GM12878 (cell line): Measurements from ENCODE around the gene PROC. TPM values are rescaled to one million over a fixed set of nuclear protein-coding genes. Genes with fewer than 3 reads are reported as not detected.

Experiments
- ATAC-seq: fragments of 200-7000 bp; cut with Tn5 transposase; 3 replicates; pipeline ENCODE4 v1.9.1; 2020; ENCODE audit warnings: mild to moderate bottlenecking, moderate library complexity
- BruUV-seq: library from RNA; stranded (reverse); fragments of 400-500 nt; replicated peaks from 2 replicates; lab custom pipeline; 2021; lab: Mats Ljungman, UMichigan
- CTCF ChIA-PET: fragments of 300-600 bp; sonication (Branson Sonifier 250); formaldehyde crosslinking; extraction: SDS; loops from one replicate; lab custom pipeline; 2021; ENCODE audit warnings: inconsistent platforms; lab: Yijun Ruan, JAX
- POLR2A ChIA-PET: fragments of 350-600 bp; formaldehyde crosslinking; extraction: SDS; loops from one replicate; lab custom pipeline; 2021; ENCODE audit warnings: inconsistent platforms; lab: Charles Lee
- RAD21 ChIA-PET: fragments of 300-600 bp; sonication (Branson Sonifier 250); formaldehyde crosslinking; loops from one replicate; lab custom pipeline; 2023; ENCODE audit warnings: antibody characterized with exemption; ENCODE audit not compliant: unreplicated experiment; lab: Charles Lee
- SMC1A ChIA-PET: fragments of 300-600 bp; sonication (Branson Sonifier 250); formaldehyde crosslinking; loops from one replicate; lab custom pipeline; 2023; ENCODE audit not compliant: unreplicated experiment, uncharacterized antibody; lab: Charles Lee
- DNase-seq: peaks from one replicate; pipeline ENCODE4 v3.0.0-alpha.2; 2011; ENCODE audit warnings: low read depth, low spot score
- FAIRE-seq: peaks from 3 replicates; lab custom pipeline; 2011; peaks lifted over from hg19 to GRCh38; lab: Jason Lieb, UNC
- H2AFZ ChIP-seq: 2 replicates; pipeline ENCODE4 v1.6.0; 2011; ENCODE audit warnings: low read depth, low read length, control low read depth; ENCODE audit not compliant: control insufficient read depth
- H3K27ac ChIP-seq: 2 replicates; pipeline ENCODE4 v1.5.1; 2011; ENCODE audit warnings: control low read depth; ENCODE audit not compliant: control insufficient read depth, insufficient read depth
- H3K27me3 ChIP-seq, 2 experiments: replicated peaks in 1 of 2; 2 replicates each; pipeline versions ENCODE4 v1.6.0 to v1.6.1; 2011; ENCODE audit warnings: low read length in 1 of 2; ENCODE audit not compliant: control insufficient read depth in 2 of 2, insufficient read depth in 2 of 2
- H3K36me3 ChIP-seq, 2 experiments: 2 replicates each; pipeline ENCODE4 v1.5.1; 2011; ENCODE audit warnings: low read length in 1 of 2; ENCODE audit not compliant: control insufficient read depth in 2 of 2, insufficient read depth in 2 of 2
- H3K4me1 ChIP-seq: 2 replicates; pipeline ENCODE4 v1.6.1; 2011; ENCODE audit warnings: mild to moderate bottlenecking, low read length, moderate library complexity, mixed read lengths; ENCODE audit not compliant: control insufficient read depth, insufficient read depth
- H3K4me2 ChIP-seq: 2 replicates; pipeline ENCODE4 v1.6.0; 2011; ENCODE audit warnings: control low read depth; ENCODE audit not compliant: control insufficient read depth, insufficient read depth
- H3K4me3 ChIP-seq: fragments of 200-600 bp; sonication (generic); 2 replicates; pipeline ENCODE4 v1.5.1; 2016
- H3K79me2 ChIP-seq: 2 replicates; pipeline ENCODE4 v1.6.0; 2011; ENCODE audit warnings: low read length; ENCODE audit not compliant: control insufficient read depth, insufficient read depth
- H3K9ac ChIP-seq: 2 replicates; pipeline ENCODE4 v1.8.0; 2011; ENCODE audit warnings: low read length, control low read depth, mixed read lengths; ENCODE audit not compliant: control insufficient read depth, insufficient read depth
- H3K9me3 ChIP-seq: replicated peaks from 3 replicates; pipeline ENCODE4 v1.5.1; 2011; ENCODE audit warnings: mild to moderate bottlenecking, low read length; ENCODE audit not compliant: control insufficient read depth, insufficient read depth
- H4K20me1 ChIP-seq: 2 replicates; pipeline ENCODE4 v1.6.0; 2011; ENCODE audit not compliant: control insufficient read depth, insufficient read depth
- ATF2 ChIP-seq: IDR thresholded peaks from 2 replicates; pipeline ENCODE4 v1.6.1; 2012; ENCODE audit warnings: low read length, inconsistent platforms
- BRCA1 ChIP-seq: IDR thresholded peaks from 2 replicates; pipeline ENCODE4 v1.6.1; 2011; ENCODE audit warnings: low read depth, low read length, improper control_type of control experiment
- EGR1 ChIP-seq, 2 experiments: IDR thresholded peaks; 1 replicate in 1 of 2; 2 replicates in 1 of 2; pipeline ENCODE4 v1.6.1; 2011 to 2012; ENCODE audit warnings: low read depth in 2 of 2, low read length in 2 of 2, borderline replicate concordance in 1 of 2, mild to moderate bottlenecking in 1 of 2, moderate library complexity in 1 of 2
- GABPA ChIP-seq: IDR thresholded peaks from 2 replicates; pipeline ENCODE4 v1.6.1; 2014; ENCODE audit warnings: antibody characterized with exemption, low read depth, mild to moderate bottlenecking, inconsistent platforms
- JUND ChIP-seq: IDR thresholded peaks from 2 replicates; pipeline ENCODE4 v1.6.1; 2012; ENCODE audit warnings: low read depth, mild to moderate bottlenecking, low read length, improper control_type of control experiment, moderate library complexity
- MLLT1 ChIP-seq: fragments of 450-650 bp; IDR thresholded peaks from 2 replicates; pipeline ENCODE4 v1.6.1; 2016; ENCODE audit warnings: mild to moderate bottlenecking
- NR2F1 ChIP-seq: fragments of 450-650 bp; conservative IDR thresholded peaks from 2 replicates; pipeline ENCODE4 v1.6.1; 2017; ENCODE audit warnings: mild to moderate bottlenecking
- RBBP5 ChIP-seq: fragments of 200-600 bp; sonication (generic); conservative IDR thresholded peaks from 2 replicates; pipeline ENCODE4 v1.6.1; 2016
- USF1 ChIP-seq: IDR thresholded peaks from 2 replicates; pipeline ENCODE4 v1.6.1; 2011; ENCODE audit warnings: borderline replicate concordance, low read depth, mild to moderate bottlenecking, moderate library complexity, mixed read lengths, low read length; ENCODE audit not compliant: insufficient read depth; ENCODE audit errors: extremely low read length
- WGBS: methylation state at CpG from one replicate; pipeline ENCODE4 v1.1.6; 2016; ENCODE audit warnings: low lambda C conversion rate; ENCODE audit not compliant: insufficient replicate concordance, insufficient coverage; ENCODE audit errors: missing lambda C conversion rate; 5-methylcytosine and 5-hydroxymethylcytosine counted together
- in situ Hi-C: fragments of 300-500 bp; cut with MboI; formaldehyde crosslinking; loops from 9 replicates; pipeline ENCODE4 v1.14.3; 2018; ENCODE audit warnings: mixed read lengths
- intact Hi-C: fragments of 100-400 bp; cut with micrococcal nuclease; formaldehyde crosslinking; loops from one replicate; pipeline ENCODE4 v1.14.2; 2022; ENCODE audit not compliant: unreplicated experiment
- polyA plus RNA-seq, 11 experiments: library from polyadenylated mRNA; depleted of rRNA in 4 of 11; unstranded in 6 of 11; stranded (reverse) in 5 of 11; fragments of >200 nt; fragmentation: Nextera tagmentation in 4 of 11; fragmentation: Illumina TruSeq in 1 of 11; extraction: Ambion mirVana in 4 of 11; extraction: Trizol in 1 of 11; gene quantifications; 1 replicate in 1 of 11; 2 replicates in 10 of 11; pipeline versions ENCODE4 v1.2.1 to v1.2.3, GENCODE V29; 2011 to 2016; ENCODE audit warnings: inconsistent platforms in 2 of 11, missing spikeins in 2 of 11, low read depth in 1 of 11
- total RNA-seq, 4 experiments: library from RNA; depleted of rRNA in 3 of 4; stranded (reverse); fragments of >200 nt in 3 of 4; fragmentation: Illumina TruSeq in 1 of 4; extraction: Trizol in 1 of 4; gene quantifications; 2 replicates each; pipeline versions ENCODE4 v1.2.1 to v1.2.3, GENCODE V29; 2013 to 2021

PROC gene
- total and polyA plus RNA-seq, 10 of the 15 experiments (the other 5 are each of a cell fraction or from before 2014, with no cell fraction given): not detected

GRCh38 chr2:127389778-127390435, 28.3 kb upstream of the PROC start (continued):
- TF ChIP-seq ATF2: peak; percentile 70; the same call in 1 of the 2 replicates
- peak; percentile 81 for TF ChIP-seq GABPA
- peak; percentile 42 for TF ChIP-seq USF1
- TF ChIP-seq BRCA1: no peak
- no peak for TF ChIP-seq JUND
- TF ChIP-seq NR2F1: peak; percentile 42; the same call in 1 of the 2 replicates
- TF ChIP-seq, all 136 proteins: peak for 27

DNA sequence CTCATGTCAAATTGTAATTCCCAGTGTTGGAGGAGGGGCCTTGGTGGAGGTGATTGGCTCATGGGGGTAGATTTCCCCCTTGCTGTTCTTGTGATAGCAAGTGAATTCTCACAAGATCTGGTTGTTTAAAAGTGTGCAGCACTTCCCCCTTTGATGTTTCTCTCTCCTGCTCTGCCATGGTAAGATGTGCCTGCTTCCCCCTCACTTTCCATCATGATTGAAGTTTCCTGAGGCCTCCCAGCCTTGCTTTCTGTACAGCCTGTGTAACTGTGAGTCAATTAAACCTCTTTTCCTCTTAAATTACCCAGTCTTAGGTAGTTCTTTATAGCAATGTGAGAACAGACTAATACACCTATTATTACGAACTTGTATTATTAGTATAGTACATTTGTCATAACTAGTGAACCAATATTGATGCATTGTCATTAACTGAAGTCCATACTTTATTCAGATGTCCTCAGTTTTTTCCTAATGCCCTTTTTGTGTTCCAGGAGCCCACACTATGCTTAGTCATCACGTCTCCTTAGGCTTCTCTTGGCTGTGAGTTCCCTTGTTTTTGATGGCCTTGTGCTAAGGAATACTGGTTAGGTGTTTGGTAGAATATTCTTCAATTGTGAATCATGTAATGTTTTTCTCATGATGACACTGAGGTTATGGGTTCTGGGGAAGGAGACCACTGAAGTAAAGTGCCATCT, 25.9 kb upstream of the PROC start:
- in situ Hi-C loops: loop anchor here (25.0 kb wide), 1 partner anchor 730 kb away; the partner anchor contains the start of gene GYPC
- no peak overlapping the region for H3K27ac ChIP-seq
- no peak overlapping the region for H3K4me2 ChIP-seq

More for the DNA sequence above, 25.9 kb upstream of the PROC start:
- ATAC-seq (no peak), FAIRE-seq (peak; percentile 31), DNase-seq (no peak)
- ChIA-PET CTCF (no interaction called here), POLR2A (no interaction called here), SMC1A (no interaction called here), RAD21 (no interaction called here)
- no peak overlapping the region for H3K9ac ChIP-seq
- no peaks in the 10 kb centered on the region for H3K36me3 ChIP-seq
- no peak overlapping the region for H3K4me3 ChIP-seq
- 95% methylated on average over 2 of the region's 2 CpGs for WGBS
- no peak overlapping the region for H2AFZ ChIP-seq
- TF ChIP-seq RBBP5: no peak
- no peak for TF ChIP-seq MLLT1
- no peak for TF ChIP-seq EGR1 (IDR thresholded peaks at IDR 0.05; ENCODE audit: borderline replicate concordance in 1 of 2, low read depth in 2 of 2, low read length in 2 of 2)
- no peaks in the 10 kb centered on the region for H3K27me3 ChIP-seq
- peaks cover 21% of the 10 kb centered on the region for H3K4me1 ChIP-seq
- BruUV-seq: no TSS peak
- intact Hi-C loops: no loop called here
- H3K79me2 ChIP-seq: peaks cover 4% of the 10 kb centered on the region
- no peaks in the 10 kb centered on the region for H4K20me1 ChIP-seq
- no peaks in the 10 kb centered on the region for H3K9me3 ChIP-seq
